Renal cortex interstitium (tissue), 11 donors: Measurements from ENCODE around the gene WDR70. TPM values are rescaled to one million over a fixed set of nuclear protein-coding genes. Genes with fewer than 3 reads are reported as not detected.
"Not testable (repeated sequence)": the region's sequence is repeated elsewhere in the genome, so short reads cannot be mapped to it uniquely, and the experiment has no call there.

Source experiments
- DNase-seq, 11 donors: peaks; one replicate each; pipeline ENCODE4 v3.0.0-alpha.2; 2013; ENCODE audit warnings: low read depth in 9 of 11, low spot score in 4 of 11; ENCODE audit errors: extremely low read depth in 1 of 11
- polyA plus RNA-seq, 3 donors: library from polyadenylated mRNA; unstranded; fragments of 120-200 nt; gene quantifications; one replicate each; pipeline ENCODE4 v1.2.1, GENCODE V29; 2013; ENCODE audit not compliant: insufficient read length in 3 of 3

The WDR70 gene
- polyA plus RNA-seq, 3 donors, result 47.0 to 56.5 (median 53.3) TPM

- DNase-seq, result no peak
Observed at GRCh38 chr5:37436146-37436934, 57.2 kb downstream of the WDR70 start.

- DNase-seq, result no peak
Observed at GRCh38 chr5:37437711-37438110, 58.6 kb downstream of the WDR70 start.

- not testable (repeated sequence) for DNase-seq
Observed at GRCh38 chr5:37445783-37446182, 66.7 kb downstream of the WDR70 start.

GRCh38 chr5:37448941-37449340 lies 69.8 kb downstream of the WDR70 start:
- no peak for DNase-seq

GRCh38 chr5:37451991-37452390 lies 72.9 kb downstream of the WDR70 start:
- not testable (repeated sequence) for DNase-seq

- DNase-seq, result not testable (repeated sequence)
Observed at GRCh38 chr5:37453252-37453651, 74.1 kb downstream of the WDR70 start.

GRCh38 chr5:37454402-37455055 lies 75.4 kb downstream of the WDR70 start:
- DNase-seq, result not testable (repeated sequence)

- not testable (repeated sequence) for DNase-seq
Observed at GRCh38 chr5:37463191-37464051, 84.3 kb downstream of the WDR70 start.

GRCh38 chr5:37464581-37464980 lies 85.5 kb downstream of the WDR70 start:
- not testable (repeated sequence) for DNase-seq

GRCh38 chr5:37469383-37469782 lies 90.3 kb downstream of the WDR70 start:
- not testable (repeated sequence) for DNase-seq

- no peak for DNase-seq
Observed at GRCh38 chr5:37471666-37472197, 92.6 kb downstream of the WDR70 start.

- no peak for DNase-seq
Observed at GRCh38 chr5:37477426-37477825, 98.3 kb downstream of the WDR70 start.

GRCh38 chr5:37478121-37478894 lies 99.2 kb downstream of the WDR70 start:
- peak in 5 of 11 donors; percentile 4 to 17 (median 6) for DNase-seq

- DNase-seq, result not testable (repeated sequence)
Observed at GRCh38 chr5:37481395-37481794, 102.3 kb downstream of the WDR70 start.

- DNase-seq, result no peak
Observed at GRCh38 chr5:37490120-37490810, 111.1 kb downstream of the WDR70 start.

- DNase-seq, result no peak
Observed at GRCh38 chr5:37490931-37491330, 111.8 kb downstream of the WDR70 start.

GRCh38 chr5:37492778-37493555 lies 113.8 kb downstream of the WDR70 start:
- DNase-seq, result no peak
